Measurements from ENCODE around the gene BBS9.

The BBS9 gene

DNA sequence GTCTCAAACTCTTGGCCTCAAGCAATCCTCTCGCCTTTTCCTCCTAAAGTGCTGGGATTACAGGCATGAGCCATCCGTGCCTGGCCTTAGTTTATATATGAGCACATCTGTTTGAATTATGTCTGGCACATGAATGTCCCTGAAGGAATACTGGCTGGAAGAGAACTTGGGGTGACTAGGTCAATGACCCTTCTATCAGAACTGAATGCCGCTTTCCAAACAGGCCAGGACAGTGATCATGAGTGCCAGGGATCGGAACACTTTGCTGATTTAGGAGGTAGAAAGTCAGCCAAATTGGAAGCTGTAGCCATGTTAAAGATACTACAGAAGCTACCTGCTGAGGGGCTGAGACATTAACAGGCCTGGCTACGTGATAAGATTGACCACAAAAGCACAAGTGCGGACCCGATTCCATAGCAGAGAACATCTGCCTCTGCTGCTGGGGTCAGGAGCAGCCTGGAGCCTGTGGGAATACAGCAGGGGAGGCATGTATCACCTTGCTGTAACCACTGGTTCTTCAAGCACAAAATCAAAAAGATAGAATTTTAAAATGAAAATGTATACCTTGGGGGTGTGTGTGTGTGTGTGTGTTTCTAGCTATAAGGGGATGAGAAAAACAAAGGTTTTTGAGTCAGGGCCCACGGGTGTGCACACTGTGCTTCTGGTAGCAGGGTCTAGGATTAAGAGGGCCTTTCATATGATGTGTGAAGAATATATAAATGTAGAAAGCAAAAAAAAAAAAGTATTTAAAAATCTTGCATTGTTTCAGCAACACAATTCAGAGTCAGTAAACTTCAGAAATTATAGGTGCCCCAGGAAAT lies 293.7 kb downstream of the BBS9 start:
- peak; percentile 5 for FAIRE-seq
- no peak for TF ChIP-seq TAF1 (IDR thresholded peaks at IDR 0.05; ENCODE audit: low read depth, low read length)
- DNase-seq (ENCODE audit: insufficient read length, low spot score): no peak

GRCh38 chr7:33423646-33424020 lies 294.3 kb downstream of the BBS9 start:
- peak; percentile 35 for FAIRE-seq
- TF ChIP-seq TAF1 (IDR thresholded peaks at IDR 0.05; ENCODE audit: low read depth, low read length) (no peak), SPI1 (IDR thresholded peaks at IDR 0.05; ENCODE audit: low read depth, low read length) (peak; percentile 82)
- DNase-seq (ENCODE audit: insufficient read length, low spot score): peak; percentile 1

DNA sequence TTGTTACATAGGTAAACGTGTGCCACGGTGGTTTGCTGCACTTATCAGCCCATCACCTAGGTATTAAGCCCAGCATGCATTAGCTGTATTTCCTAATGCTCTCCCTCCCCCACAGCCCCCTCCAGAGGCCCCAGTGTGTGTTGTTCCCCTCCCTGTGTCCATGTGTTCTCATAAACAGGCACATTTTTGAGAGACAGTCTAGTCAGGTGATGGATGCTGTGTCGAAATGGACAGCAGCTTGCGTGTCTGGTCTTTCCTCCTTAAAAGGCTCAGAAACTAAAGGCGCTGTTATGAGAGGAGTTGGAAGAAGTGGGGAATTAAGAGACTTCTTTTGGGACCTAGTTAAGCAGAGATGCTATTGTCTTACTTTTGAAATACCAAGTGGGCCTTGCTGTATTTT lies 296.0 kb downstream of the BBS9 start:
- no peak for TF ChIP-seq PAX5 (IDR thresholded peaks at IDR 0.05; ENCODE audit: insufficient read depth, low read length, severe bottlenecking)
- no peak for FAIRE-seq
- DNase-seq (ENCODE audit: insufficient read length, low spot score): no peak

GRCh38 chr7:33425929-33426678 lies 296.7 kb downstream of the BBS9 start:
- FAIRE-seq (no peak), DNase-seq (ENCODE audit: insufficient read length, low spot score) (no peak)
- TF ChIP-seq POLR2A (IDR thresholded peaks at IDR 0.05; ENCODE audit: low read depth, low read length): no peak
- no peak for TF ChIP-seq SPI1 (IDR thresholded peaks at IDR 0.05; ENCODE audit: low read depth, low read length)
- TF ChIP-seq PAX5 (IDR thresholded peaks at IDR 0.05; ENCODE audit: insufficient read depth, low read length, severe bottlenecking): no peak
- no peak for TF ChIP-seq TAF1 (IDR thresholded peaks at IDR 0.05; ENCODE audit: low read depth, low read length)
- no peak for TF ChIP-seq POLR2AphosphoS5 (IDR thresholded peaks at IDR 0.05; ENCODE audit: low read depth, low read length)
- TF ChIP-seq POU2F2 (IDR thresholded peaks at IDR 0.05; ENCODE audit: low read depth, low read length): no peak

DNA sequence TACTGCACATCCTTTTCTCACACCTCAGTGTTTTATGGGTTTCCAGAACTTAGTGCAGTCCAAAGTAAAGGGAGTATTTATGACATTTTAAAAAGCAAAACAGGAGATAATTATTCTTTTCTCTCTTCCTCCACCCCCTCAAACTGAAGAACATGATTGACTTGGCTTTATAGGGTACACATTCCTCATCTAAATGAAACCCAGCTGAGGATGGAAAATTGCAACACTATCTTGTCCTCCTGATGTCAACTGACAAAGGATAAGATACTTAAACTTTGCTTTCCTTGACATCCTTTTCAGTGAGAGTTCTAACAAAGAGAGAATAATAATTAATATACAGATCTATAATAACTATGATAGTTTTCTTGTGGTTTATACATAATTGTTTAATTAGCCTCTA lies 299.1 kb downstream of the BBS9 start:
- FAIRE-seq: no peak
- no peak for DNase-seq (ENCODE audit: insufficient read length, low spot score)

DNA sequence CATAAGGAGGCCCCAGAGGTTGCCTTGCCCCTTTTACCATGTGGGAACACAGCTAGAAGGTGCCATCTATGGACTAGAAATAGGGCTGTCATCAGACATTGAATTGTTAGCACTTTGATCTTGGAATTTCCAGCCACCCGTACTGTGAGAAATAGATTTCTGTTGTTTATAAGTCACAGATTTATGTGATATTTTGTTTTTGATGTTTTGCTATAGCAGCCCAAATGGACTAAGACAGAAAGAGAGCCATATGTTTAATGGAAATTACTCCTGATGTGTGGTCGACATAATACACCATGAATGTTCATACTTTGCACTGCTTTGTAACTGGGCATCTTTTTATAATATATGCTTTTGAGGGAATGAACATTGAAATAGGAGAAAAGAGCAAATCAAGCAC lies 302.2 kb downstream of the BBS9 start:
- DNase-seq (ENCODE audit: insufficient read length, low spot score): no peak
- no peak for FAIRE-seq
- no peak for TF ChIP-seq TAF1 (IDR thresholded peaks at IDR 0.05; ENCODE audit: low read depth, low read length)

More for the DNA sequence above, 299.1 kb downstream of the BBS9 start:
- TF ChIP-seq POLR2A (IDR thresholded peaks at IDR 0.05; ENCODE audit: low read depth, low read length) (no peak), POU2F2 (IDR thresholded peaks at IDR 0.05; ENCODE audit: low read depth, low read length) (no peak), TAF1 (IDR thresholded peaks at IDR 0.05; ENCODE audit: low read depth, low read length) (no peak), POLR2AphosphoS5 (IDR thresholded peaks at IDR 0.05; ENCODE audit: low read depth, low read length) (no peak), SPI1 (IDR thresholded peaks at IDR 0.05; ENCODE audit: low read depth, low read length) (no peak), PAX5 (IDR thresholded peaks at IDR 0.05; ENCODE audit: insufficient read depth, low read length, severe bottlenecking) (no peak)

DNA sequence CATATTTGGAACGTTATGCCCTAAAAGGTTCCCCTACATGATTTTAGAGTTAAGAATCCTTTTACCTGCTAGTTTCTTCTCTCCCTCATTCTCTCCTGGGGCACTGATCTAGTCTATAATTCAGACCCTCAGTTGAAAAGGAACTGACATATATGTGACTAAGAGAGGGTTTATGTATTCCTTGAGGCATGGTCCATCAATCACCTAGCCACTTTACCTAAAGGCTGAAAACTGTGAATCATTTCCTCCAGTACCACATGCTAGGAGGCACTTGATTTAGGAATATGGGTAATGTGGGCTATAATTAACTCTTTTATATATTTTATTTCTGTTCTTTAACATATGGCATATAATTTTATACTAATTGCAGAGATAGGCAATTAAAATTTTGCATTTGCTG lies 303.5 kb downstream of the BBS9 start:
- FAIRE-seq: no peak
- DNase-seq (ENCODE audit: insufficient read length, low spot score): no peak
- TF ChIP-seq POU2F2 (IDR thresholded peaks at IDR 0.05; ENCODE audit: low read depth, low read length): no peak
- TF ChIP-seq TAF1 (IDR thresholded peaks at IDR 0.05; ENCODE audit: low read depth, low read length): no peak
- no peak for TF ChIP-seq SPI1 (IDR thresholded peaks at IDR 0.05; ENCODE audit: low read depth, low read length)
- TF ChIP-seq POLR2A (IDR thresholded peaks at IDR 0.05; ENCODE audit: low read depth, low read length): no peak
- TF ChIP-seq POLR2AphosphoS5 (IDR thresholded peaks at IDR 0.05; ENCODE audit: low read depth, low read length): no peak
- TF ChIP-seq PAX5 (IDR thresholded peaks at IDR 0.05; ENCODE audit: insufficient read depth, low read length, severe bottlenecking): no peak

- TF ChIP-seq POU2F2 (IDR thresholded peaks at IDR 0.05; ENCODE audit: low read depth, low read length) (no peak), POLR2AphosphoS5 (IDR thresholded peaks at IDR 0.05; ENCODE audit: low read depth, low read length) (no peak), POLR2A (IDR thresholded peaks at IDR 0.05; ENCODE audit: low read depth, low read length) (no peak), TAF1 (IDR thresholded peaks at IDR 0.05; ENCODE audit: low read depth, low read length) (no peak), SPI1 (IDR thresholded peaks at IDR 0.05; ENCODE audit: low read depth, low read length) (no peak), PAX5 (IDR thresholded peaks at IDR 0.05; ENCODE audit: insufficient read depth, low read length, severe bottlenecking) (no peak)
- DNase-seq (ENCODE audit: insufficient read length, low spot score) (no peak), FAIRE-seq (no peak)
Measured at GRCh38 chr7:33433357-33433756, 304.0 kb downstream of the BBS9 start.

- no peak for TF ChIP-seq POU2F2 (IDR thresholded peaks at IDR 0.05; ENCODE audit: low read depth, low read length)
- no peak for TF ChIP-seq TAF1 (IDR thresholded peaks at IDR 0.05; ENCODE audit: low read depth, low read length)
- no peak for TF ChIP-seq POLR2A (IDR thresholded peaks at IDR 0.05; ENCODE audit: low read depth, low read length)
- no peak for TF ChIP-seq POLR2AphosphoS5 (IDR thresholded peaks at IDR 0.05; ENCODE audit: low read depth, low read length)
- no peak for TF ChIP-seq PAX5 (IDR thresholded peaks at IDR 0.05; ENCODE audit: insufficient read depth, low read length, severe bottlenecking)
- no peak for TF ChIP-seq SPI1 (IDR thresholded peaks at IDR 0.05; ENCODE audit: low read depth, low read length)
- no peak for FAIRE-seq
- no peak for DNase-seq (ENCODE audit: insufficient read length, low spot score)
Measured at GRCh38 chr7:33444511-33444910, 315.1 kb downstream of the BBS9 start.

DNA sequence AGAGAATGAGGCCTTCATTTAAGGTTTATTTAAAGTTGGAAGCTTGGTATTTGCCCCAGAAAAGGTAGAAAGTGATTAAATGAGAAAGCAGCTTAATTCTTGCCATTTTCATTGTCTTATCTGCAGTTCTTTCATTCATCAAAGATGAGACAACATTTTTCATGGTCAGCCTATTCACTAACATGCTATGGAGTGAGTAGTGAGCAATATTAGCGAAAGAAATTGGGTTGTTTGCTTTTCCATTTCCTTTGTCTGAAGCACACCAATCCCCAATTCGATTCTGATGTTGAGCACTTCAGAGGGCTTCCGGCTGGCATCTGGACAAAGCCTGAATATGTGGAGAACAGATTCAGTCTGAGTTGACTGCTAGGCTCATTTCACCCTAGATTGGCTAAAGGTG lies 317.2 kb downstream of the BBS9 start:
- no peak for DNase-seq (ENCODE audit: insufficient read length, low spot score)
- FAIRE-seq: no peak

More for the DNA sequence above, 317.2 kb downstream of the BBS9 start:
- TF ChIP-seq POU2F2 (IDR thresholded peaks at IDR 0.05; ENCODE audit: low read depth, low read length): no peak
- TF ChIP-seq PAX5 (IDR thresholded peaks at IDR 0.05; ENCODE audit: insufficient read depth, low read length, severe bottlenecking): no peak
- TF ChIP-seq SPI1 (IDR thresholded peaks at IDR 0.05; ENCODE audit: low read depth, low read length): no peak
- TF ChIP-seq POLR2AphosphoS5 (IDR thresholded peaks at IDR 0.05; ENCODE audit: low read depth, low read length): no peak
- TF ChIP-seq TAF1 (IDR thresholded peaks at IDR 0.05; ENCODE audit: low read depth, low read length): no peak
- TF ChIP-seq POLR2A (IDR thresholded peaks at IDR 0.05; ENCODE audit: low read depth, low read length): no peak

Measured in GM12891 (cell line).